Measurements from ENCODE around the gene PRKAR1B. TPM values are rescaled to one million over a fixed set of nuclear protein-coding genes. Genes with fewer than 3 reads are reported as not detected.
"Not testable (repeated sequence)": the region's sequence is repeated elsewhere in the genome, so short reads cannot be mapped to it uniquely, and the experiment has no call there.

PRKAR1B gene
- total RNA-seq, 4 donors from 2014 or later, result 1.2 to 12.5 (median 3.6) TPM

GRCh38 chr7:756231-756927, 29.3 kb upstream of the PRKAR1B start:
- Histone ChIP-seq H3K27me3 (no peaks in the 10 kb centered on the region), H3K36me3 (peaks cover 6 to 40% of the 10 kb centered on the region in 2 donors), H3K4me1 (no peaks in the 10 kb centered on the region), H3K4me3 (no peak overlapping the region), H3K27ac (no peak overlapping the region), H3K9me3 (no peaks in the 10 kb centered on the region)
- intact Hi-C loops (cut with DNase I; ENCODE audit: low total_unique reads) (no loop called here), in situ Hi-C loops (cut with MboI; ENCODE audit: low sequenced_read_pairs in 4 of 4) (no loop called here)
- DNase-seq (no peak), ATAC-seq (no peak)
- TF ChIP-seq, protein P1, sequence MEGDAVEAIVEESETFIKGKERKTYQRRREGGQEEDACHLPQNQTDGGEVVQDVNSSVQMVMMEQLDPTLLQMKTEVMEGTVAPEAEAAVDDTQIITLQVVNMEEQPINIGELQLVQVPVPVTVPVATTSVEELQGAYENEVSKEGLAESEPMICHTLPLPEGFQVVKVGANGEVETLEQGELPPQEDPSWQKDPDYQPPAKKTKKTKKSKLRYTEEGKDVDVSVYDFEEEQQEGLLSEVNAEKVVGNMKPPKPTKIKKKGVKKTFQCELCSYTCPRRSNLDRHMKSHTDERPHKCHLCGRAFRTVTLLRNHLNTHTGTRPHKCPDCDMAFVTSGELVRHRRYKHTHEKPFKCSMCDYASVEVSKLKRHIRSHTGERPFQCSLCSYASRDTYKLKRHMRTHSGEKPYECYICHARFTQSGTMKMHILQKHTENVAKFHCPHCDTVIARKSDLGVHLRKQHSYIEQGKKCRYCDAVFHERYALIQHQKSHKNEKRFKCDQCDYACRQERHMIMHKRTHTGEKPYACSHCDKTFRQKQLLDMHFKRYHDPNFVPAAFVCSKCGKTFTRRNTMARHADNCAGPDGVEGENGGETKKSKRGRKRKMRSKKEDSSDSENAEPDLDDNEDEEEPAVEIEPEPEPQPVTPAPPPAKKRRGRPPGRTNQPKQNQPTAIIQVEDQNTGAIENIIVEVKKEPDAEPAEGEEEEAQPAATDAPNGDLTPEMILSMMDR (IDR thresholded peaks at IDR 0.05 in 4 of 5, conservative IDR thresholded peaks at IDR 0.05 in 1 of 5), result no peak
- TF ChIP-seq POLR2A (IDR thresholded peaks at IDR 0.05), result no peak

GRCh38 chr7:755413-755805, 28.3 kb upstream of the PRKAR1B start:
- in situ Hi-C loops (cut with MboI; ENCODE audit: low sequenced_read_pairs in 4 of 4), result no loop called here
- DNase-seq, result no peak
- H3K36me3 ChIP-seq, result peaks cover 6 to 40% of the 10 kb centered on the region in 2 donors

DNA sequence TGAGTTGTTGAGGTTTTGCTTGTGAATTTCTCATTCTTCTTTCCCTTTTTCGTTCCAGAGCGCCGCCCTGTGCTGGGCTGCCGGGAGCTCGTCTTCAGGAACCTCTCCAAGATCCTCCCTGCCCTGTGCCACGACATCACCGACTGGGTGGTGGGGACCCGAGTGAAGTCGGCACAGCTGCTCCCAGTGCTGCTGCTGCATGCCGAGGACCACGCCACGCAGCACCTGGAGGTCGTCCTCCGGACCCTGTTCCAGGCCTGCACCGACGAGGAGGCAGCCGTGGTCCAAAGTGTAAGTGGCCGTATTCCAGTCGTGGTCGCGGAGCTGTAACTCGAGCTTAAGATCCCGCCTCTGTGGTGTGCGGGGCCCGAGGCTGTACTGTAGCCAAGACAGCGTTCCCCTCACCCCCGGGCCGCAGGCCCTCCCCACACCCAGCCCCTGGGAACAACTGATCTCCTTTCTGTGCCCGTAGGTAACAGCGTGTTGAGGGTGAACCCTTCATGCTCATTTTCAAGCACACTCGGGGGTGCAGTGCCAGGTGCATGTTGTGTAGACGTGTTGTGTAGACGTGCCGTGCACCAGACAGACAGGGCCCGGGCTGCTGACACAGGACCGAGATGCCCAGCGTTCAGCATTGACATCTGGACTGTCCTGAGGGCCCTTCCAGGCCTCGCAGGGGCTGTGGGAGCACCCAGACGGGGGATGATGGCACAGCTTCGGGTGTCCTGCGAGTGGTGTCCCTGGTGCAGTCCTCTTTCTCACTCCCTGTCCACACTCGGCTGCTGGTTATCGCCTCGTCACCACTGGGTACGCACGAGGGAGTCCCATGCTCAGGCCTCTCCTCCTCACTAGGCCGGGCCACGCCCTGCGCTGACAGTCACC, 27.7 kb upstream of the PRKAR1B start:
- H3K27ac ChIP-seq, result no peak overlapping the region
- no peaks in the 10 kb centered on the region for H3K27me3 ChIP-seq
- no peaks in the 10 kb centered on the region for H3K4me1 ChIP-seq
- DNase-seq, result no peak
- H3K4me3 ChIP-seq, result no peak overlapping the region
- H3K9me3 ChIP-seq, result no peaks in the 10 kb centered on the region
- TF ChIP-seq POLR2A (IDR thresholded peaks at IDR 0.05), result no peak
- TF ChIP-seq, protein P1 (IDR thresholded peaks at IDR 0.05 in 4 of 5, conservative IDR thresholded peaks at IDR 0.05 in 1 of 5), result no peak
- H3K36me3 ChIP-seq, result peaks cover 6 to 40% of the 10 kb centered on the region in 2 donors
- in situ Hi-C loops (cut with MboI; ENCODE audit: low sequenced_read_pairs in 4 of 4), result no loop called here
- intact Hi-C loops (cut with DNase I; ENCODE audit: low total_unique reads), result no loop called here
- no peak for ATAC-seq

More at GRCh38 chr7:755413-755805, 28.3 kb upstream of the PRKAR1B start:
- Histone ChIP-seq H3K27ac (no peak overlapping the region), H3K4me1 (no peaks in the 10 kb centered on the region), H3K27me3 (no peaks in the 10 kb centered on the region), H3K9me3 (no peaks in the 10 kb centered on the region), H3K4me3 (no peak overlapping the region)
- TF ChIP-seq, protein P1 (IDR thresholded peaks at IDR 0.05 in 4 of 5, conservative IDR thresholded peaks at IDR 0.05 in 1 of 5), result no peak
- no peak for TF ChIP-seq POLR2A (IDR thresholded peaks at IDR 0.05)
- intact Hi-C loops (cut with DNase I; ENCODE audit: low total_unique reads), result no loop called here
- no peak for ATAC-seq

DNA sequence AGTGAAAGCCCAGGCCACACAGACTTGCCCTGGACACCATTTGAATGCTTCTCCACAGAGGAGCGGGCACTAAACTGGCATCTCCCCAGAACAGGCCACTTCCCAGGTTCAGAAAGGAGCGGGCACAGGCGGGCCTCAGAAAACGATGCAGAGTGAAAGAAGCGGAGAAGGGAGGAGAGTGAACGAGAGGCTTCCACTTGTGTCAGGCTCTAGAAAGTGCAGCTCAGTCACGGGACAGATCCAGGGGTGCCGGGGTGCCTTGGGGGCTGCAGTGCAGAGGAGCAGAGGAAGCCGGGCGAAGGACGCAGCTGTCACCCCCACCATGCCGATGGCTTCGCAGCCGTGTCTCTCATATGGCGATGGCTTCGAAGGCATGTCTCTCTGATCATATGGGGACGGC, 26.1 kb upstream of the PRKAR1B start:
- Histone ChIP-seq H3K4me1 (no peaks in the 10 kb centered on the region), H3K27me3 (no peaks in the 10 kb centered on the region), H3K9me3 (no peaks in the 10 kb centered on the region), H3K36me3 (peaks cover 6 to 32% of the 10 kb centered on the region in 2 donors), H3K27ac (no peak overlapping the region), H3K4me3 (no peak overlapping the region)
- intact Hi-C loops (cut with DNase I; ENCODE audit: low total_unique reads) (no loop called here), in situ Hi-C loops (cut with MboI; ENCODE audit: low sequenced_read_pairs in 4 of 4) (no loop called here)
- no peak for TF ChIP-seq POLR2A (IDR thresholded peaks at IDR 0.05)
- TF ChIP-seq, protein P1 (IDR thresholded peaks at IDR 0.05 in 4 of 5, conservative IDR thresholded peaks at IDR 0.05 in 1 of 5), result no peak
- DNase-seq, result no peak
- no peak for ATAC-seq

DNA sequence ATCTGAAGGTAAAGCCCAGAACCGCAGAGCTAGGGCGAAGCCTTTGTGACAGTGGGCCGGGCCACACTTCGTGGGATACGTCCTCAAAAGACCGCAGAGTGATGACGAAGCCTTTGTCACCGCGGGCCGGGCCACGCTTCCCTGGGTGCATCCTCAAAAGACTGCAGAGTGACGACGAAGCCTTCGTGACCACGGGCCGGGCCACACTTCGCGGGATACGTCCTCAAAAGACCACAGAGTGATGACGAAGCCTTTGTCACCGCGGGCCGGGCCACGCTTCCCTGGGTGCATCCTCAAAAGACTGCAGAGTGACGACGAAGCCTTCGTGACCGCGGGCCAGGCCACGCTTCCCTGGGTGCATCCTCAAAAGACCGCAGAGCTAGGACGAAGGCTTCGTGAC, 25.2 kb upstream of the PRKAR1B start:
- H3K4me1 ChIP-seq; H3K27me3 ChIP-seq; H3K4me3 ChIP-seq; ATAC-seq; DNase-seq; in situ Hi-C loops (cut with MboI; ENCODE audit: low sequenced_read_pairs in 4 of 4); H3K27ac ChIP-seq; intact Hi-C loops (cut with DNase I; ENCODE audit: low total_unique reads); H3K9me3 ChIP-seq: not testable (repeated sequence)
- peaks cover 6 to 23% of the 10 kb centered on the region in 2 donors for H3K36me3 ChIP-seq

Measured in gastrocnemius medialis (tissue), 4 donors.